NCI-H1417 treated with DMSO at 0.1 percent for 48 hours (cell line): ENCODE data around the gene GINS3.
A peak's percentile ranks its signal among the peaks of the same experiment; 100 is the strongest.

Source experiments
- DNase-seq: peaks from one replicate; lab custom pipeline; 2025; lab: John Stamatoyannopoulos, UW

The GINS3 gene

DNA sequence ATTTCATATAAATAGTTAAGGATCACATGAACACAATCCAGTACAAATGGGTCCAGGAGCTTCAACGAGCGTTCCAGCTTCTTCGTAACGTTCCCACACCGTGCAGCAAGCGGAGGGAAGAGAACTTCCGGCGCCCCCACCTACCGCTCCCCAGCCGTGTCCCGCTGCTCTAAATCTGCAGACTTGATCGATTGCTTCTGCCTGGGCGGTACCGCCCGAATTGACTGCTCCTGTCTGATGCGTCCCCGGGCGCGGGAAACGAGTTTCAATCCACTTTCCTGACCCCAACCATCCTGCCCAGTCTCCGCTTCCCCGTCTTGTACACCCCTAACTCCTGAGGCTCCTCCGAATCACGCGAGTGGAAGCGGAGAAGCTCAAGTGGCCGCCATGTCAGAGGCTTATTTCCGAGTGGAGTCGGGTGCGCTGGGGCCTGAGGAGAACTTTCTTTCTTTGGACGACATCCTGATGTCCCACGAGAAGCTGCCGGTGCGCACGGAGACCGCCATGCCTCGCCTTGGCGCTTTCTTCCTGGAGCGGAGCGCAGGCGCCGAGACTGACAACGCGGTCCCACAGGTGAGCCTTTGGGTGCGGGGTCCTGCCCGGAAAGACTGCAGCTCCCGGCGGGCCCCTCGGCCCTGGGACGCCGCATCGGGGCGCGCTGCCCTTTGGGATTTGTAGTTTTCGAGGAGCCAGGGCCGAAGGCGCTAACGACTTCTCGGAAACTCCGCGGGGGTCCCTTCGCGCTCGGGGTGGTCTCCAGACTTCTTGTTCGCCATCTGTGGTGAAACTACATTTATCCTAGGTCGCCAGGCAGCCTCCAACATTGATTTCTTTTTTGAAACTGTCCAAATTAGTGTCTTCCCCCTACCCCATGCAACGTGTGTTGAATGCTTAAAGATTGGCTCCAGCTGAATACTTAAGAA, at the start of gene GINS3:
TSS of gene GINS3 (plus strand) at position 257 of the 923 bp plus-strand sequence. CDS start at position 388, 131 bp downstream.
- peak; percentile 32 for DNase-seq

DNA sequence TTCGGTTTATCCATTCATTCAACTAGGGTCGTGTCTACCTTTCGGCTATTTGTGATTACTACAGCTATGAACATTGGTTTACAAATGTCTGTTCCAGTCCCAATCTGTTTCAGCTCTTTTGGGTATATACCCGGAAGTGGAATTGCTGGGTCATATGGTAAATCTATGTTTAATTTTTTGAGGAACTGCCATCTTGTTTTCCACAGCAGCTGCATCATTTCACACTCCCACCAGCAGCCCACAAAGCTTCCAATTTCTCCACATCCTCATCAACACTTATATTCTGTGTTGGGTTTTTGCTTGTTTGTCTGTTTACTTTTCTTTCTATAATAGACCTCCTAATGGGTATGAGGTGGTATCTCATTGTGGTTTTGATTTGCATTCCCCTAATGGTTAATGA, 48.7 kb upstream of the GINS3 start:
- no peak for DNase-seq

DNA sequence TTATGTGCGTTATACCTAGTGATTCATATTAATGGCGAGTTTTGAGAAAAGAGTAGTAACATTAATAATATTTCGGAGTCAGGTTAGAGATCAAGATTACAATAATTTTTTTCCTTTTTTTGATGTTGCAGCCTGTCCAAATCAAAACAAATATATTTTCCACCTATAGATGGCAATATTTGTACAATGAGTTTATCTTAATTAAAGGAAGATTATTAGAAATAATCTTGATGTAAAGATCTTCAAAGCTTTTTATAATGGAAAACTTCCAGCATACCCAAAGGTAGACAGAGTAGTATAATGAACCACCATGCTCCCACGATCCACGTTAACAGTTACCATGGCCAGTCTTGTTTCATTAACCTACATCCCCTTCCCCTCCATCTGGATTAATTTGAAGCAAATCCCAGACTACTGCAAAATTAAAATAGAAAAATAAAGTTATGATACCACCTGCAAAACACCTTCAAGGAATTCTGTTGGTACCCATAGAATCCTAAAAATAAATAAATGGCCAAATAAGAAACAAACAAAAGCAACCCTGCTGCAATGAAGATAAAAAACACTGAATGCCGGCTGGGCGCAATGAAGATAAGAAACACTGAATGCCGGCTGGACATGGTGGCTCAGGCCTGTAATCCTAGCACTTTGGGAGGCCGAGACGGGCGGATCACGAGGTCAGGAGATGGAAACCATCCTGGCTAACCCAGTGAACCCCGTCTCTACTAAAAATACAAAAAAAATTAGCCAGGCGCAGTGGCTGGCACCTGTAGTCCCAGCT, 46.5 kb upstream of the GINS3 start:
- no peak for DNase-seq

DNA sequence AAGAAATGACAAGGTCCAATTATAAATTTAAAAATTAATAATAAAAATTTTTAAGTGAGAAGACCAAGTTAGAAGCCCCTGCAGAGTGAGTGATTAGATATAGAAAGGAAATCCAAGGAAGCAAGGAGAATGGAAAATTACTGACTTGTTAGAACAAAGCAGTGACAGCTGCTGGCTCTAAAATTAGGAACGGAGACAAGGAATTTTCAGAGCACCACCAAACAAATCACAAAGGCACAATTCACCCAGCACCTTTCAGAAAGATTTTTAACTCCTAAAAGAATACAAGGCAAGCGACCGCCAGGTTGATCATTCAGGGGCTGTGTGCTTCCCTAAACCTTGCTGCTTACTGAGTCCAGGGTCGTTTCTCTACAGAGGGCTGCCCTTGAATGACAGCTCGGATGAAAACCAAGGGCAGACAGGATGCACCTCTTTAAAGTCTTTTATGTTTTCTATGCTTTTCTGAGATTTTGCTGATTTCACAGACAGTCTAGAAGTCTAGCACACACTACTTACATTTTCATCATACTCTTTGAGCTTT, 45.4 kb upstream of the GINS3 start:
- no peak for DNase-seq

DNA sequence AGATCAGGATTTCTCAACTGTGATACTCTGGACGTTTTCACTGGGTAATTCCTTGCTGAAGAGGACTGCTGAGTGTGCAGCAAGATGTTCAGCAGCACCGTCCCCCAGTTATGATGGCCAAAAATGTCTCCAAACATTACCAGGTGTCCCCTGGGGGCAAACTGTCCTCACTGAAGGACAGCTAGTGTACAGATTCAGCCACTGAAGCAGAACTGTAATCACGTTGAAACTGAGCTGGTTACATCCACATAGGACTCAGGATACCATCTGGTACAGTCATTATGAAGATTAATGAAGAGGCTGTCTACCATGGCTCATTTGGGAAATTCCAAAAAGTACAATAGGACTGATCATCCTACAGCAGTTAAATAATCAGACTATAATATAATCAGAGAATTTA, 43.3 kb upstream of the GINS3 start:
- DNase-seq: no peak

DNA sequence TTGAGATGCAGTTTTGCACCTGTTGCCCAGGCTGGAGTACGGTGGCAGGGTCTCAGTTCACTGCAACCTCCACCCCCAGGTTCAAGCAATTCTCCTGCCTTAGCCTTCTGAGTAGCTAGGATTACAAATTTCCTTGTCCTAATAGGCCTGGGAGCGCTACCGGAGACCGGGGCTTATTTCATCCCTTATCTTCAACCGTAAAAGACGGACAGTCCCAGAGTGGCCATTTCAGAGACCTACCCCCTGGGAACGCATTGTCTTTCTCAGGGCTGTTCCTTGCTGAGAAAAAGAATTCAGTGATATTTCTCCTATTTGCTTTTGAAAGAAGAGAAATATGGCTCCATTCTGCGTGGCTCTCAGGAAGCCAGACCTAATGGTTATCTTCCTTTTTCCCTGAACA, 39.6 kb upstream of the GINS3 start:
- DNase-seq: no peak

DNA sequence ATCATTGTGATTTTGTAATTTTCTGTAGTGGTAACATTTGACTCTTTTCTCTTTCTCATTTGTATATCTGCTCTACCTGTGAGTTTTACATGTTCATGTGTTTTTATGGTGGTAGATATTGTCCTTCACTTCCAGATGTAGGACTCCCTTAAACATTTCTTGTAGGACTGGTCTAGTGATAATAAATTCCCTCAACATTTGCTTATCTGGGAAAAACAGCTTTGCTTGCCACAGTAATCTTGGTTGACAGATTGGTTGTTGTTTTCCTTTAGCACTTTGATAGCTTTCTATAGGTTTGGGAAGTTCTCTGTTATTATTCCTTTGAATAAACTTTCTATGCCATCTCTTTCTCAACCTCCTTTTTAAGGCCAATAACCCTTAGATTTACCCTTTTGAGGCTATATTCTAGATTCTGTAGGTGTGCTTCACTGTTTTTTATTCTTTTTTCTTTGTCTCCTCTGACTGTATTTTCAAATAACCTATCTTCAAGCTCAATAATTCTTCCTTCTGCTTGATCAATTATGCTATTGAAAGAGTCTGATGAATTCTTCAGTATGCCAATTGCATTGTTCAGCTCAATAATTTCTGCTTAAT, 32.1 kb upstream of the GINS3 start:
- no peak for DNase-seq

DNA sequence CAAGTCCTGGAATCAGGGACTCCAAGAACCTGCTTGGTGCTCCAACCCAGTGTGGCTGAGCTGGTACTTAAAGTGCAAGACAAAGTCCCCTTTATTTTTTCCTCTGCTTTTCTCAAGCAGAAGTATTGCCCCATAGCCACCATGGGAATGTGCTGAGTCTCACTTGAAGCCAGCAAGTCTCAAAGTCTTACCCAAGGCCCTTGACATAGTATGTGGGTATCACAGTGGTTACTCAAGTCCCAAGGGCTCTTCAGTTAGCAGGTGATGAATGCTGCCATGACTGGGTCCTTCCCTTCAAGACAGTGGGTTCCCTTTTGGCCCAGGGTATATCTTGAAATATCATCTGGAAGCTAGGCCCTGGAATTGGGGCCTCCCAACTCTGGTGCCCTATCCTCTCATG, 30.5 kb upstream of the GINS3 start:
- no peak for DNase-seq

DNA sequence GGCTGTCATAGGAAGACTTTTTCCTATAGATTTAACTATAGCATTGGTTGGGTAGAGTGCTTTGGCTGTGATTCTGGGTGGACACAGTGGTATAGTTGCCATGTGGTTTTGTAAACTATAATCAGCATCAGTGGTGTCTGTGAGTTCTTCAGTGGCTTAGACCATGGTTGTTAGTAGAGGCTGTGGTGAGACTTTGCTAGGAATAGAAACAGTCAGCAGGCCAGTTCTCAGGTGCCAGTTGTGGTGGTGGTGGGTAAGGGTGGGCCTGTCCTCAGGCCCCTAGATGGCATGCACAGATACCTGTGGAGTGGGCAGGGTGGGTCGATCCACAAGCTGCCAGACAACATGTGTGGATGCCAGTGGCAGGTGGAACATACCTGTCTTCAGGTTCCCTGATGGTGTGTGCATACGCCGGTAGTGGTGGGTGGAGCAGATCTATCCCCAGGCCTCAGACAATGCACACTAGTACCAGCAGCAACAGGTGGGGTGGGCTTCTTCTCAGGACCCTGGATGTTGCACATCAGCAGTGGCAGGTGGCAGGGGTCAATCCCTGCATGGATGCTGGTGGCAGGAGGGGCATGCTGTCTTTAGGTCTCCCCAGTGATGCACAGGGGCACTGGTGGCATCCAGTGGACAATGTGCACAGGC, 28.4 kb upstream of the GINS3 start:
- DNase-seq: no peak

DNA sequence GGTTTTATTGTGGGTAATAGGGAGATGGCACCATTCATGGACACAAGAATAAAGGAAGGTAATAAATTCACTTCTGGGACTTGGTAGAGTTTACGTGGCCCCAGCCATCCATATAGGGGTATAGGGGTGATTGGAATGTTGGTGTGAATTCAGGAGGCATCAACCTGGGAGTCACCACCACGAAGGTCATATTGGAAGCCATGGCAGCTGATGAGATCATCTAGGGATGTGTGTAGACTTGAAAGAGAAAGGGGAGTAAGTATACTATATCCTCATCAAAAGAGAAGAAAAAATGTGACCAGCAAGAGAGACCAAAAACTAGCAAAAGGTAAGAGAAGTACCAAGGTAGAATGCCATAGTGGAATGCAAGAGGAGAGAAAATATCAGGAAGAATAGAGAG, 26.6 kb upstream of the GINS3 start:
- no peak for DNase-seq

DNA sequence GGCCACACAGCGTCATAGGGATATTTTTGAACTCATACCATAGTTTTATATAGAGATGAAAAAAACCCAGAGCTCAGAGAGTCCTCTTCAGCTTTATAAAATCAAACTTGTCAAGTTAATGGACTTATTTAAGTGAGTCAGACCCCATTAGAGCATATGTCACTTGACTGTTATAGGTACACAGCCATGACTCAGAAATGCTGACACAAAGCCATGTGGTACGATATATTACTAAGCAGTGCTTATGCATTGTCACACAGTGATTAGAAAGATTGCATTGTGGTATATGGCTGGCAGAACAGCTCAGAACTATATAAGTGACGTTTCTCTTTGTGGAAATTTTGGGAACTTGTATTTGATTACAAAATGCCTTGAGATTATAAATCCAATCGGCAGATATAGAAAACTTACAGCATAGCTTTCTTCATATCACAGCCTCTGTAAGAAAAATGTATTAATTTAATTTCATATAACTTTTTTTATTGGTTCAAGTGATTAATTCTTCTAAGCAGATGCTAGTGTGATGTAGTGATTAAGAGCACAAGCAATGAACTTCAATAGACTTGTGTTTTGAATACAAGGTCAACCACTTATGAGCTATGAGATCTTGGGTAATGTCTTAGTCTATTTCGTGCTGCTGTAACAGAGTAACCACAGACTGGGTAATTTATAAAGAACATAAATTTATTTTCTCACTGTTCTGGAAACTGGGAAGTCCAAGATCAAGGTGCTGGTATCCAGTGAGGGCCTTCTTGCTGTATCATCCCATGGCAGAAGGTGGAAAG, 25.8 kb upstream of the GINS3 start:
- DNase-seq: no peak

DNA sequence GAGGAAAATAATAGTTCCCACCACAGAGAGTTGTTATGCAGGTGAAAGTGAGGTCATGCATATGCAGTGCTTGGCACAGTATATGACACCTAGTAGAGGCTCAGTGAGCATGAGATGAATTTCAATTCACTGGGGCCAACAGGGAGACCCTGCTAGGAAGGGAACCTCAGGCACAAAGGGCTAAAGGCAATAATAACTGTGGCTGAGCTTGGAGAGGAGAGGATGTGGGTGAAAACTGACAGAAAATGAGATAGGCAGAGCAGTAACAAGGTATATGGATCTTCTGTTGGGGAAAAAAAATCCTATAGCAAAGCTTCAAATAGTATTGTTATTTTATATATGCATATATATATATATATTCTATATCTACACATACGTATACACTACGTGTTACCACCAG, 25.0 kb upstream of the GINS3 start:
- DNase-seq: no peak

DNA sequence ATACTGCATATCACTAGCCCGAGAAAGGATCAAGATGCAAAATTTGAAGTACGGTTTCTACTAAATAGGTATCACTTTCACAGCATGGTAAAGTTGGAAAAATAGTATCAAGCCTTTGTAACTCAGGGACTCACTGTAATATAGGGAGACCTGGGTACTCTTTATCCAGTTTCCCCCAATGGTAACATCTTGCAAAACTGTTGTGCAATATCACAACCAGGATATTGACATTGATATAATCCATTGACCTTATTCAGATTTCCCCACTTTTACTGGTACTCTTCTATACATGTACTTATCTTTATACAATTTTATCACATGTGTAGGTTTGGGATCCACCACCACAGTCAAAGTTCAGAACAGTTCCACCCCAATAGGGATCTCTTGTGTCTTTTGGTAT, 20.4 kb upstream of the GINS3 start:
- DNase-seq: no peak

DNA sequence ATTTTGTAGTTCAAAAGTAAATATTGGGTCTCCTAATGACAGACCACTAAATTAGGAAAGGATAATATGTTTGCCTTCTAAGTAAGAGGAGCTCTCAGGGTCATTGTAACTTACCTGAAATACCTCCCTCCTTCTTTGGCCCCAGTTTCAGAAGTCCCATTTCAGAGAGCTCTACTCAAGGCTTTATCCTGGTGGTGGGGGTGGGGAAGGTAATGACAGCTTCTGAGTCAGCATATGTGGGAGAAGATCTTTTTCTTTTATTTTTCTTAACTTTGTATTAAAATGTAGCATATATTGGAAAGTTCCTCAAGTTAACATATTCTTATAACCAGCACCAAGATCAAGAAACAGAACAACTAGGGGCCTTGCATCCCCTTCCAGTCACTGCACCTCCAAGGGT, 16.9 kb upstream of the GINS3 start:
- DNase-seq: no peak

DNA sequence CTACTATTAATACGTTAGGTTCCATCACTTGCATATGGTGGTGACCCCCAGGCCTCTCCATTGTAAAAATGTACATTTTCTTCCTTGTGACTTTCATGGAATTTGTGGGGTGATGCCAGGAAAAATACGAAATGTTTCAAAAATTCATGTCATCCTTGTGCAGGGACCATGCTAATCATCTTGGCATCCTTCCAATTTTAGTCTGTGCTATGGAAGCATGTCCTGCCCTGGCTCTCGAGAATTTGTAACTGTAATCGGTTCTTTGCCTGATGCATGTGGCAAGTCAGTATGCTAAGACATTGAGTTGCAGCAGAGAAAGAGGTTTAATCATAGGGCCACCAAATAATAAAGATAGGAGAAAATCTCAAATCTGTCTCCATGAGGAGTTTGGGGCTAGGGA, 14.3 kb upstream of the GINS3 start:
- no peak for DNase-seq

DNA sequence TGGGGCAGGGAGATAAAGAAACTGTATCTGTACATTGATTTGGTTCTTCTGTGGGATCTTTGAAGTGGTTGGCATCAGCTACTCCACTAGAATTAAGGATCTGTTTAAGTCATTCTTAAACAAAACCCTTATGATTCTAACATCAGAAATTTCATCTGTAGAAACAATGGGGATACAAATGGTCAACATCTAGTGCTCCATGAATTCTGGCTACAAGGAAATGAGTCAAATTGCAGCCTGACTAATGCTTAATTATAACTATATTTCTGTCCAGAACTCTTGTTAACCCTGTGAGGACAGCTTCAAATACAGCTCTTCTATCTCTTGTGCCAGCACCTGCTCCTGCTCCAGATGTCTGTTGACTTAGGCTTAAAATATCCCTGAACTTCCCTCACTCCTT, 13.9 kb upstream of the GINS3 start:
- no peak for DNase-seq

DNA sequence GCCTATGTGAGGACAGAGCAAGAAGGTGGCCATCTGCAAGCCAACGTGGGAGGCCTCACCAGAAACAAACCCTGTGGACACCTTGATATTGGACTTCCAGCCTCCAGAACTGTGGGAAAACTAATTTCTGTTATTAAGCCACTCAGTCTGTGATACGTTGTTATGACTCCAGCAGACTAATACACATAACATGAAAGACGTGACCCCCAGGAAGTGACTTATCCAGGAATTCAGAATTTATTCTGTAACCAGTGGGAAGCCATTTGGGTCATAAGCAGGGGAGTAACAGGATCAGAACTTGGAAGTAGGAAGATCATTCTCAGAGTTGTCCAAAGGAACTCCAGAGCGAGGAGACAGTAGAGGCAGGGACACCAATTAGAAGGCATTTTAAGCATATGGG, 12.5 kb upstream of the GINS3 start:
- no peak for DNase-seq

DNA sequence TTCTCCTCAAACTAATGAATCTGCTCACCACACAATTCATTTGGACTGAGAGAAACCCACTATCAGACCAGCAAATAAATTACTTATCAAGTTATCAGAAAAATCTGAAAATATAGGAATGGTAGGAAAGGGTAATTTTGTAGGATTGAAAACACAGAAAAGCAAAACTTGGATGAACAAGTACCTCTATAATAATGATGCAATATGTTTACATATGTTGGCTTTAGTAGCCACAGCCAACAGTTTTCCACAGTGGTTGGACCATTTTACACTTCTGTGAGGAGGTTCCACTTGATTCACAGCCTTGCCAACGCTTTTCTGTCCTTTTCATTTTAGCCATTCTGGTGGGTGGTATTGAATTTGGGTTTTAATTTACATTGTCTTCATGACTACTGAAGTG, 10.6 kb upstream of the GINS3 start:
- no peak for DNase-seq

DNA sequence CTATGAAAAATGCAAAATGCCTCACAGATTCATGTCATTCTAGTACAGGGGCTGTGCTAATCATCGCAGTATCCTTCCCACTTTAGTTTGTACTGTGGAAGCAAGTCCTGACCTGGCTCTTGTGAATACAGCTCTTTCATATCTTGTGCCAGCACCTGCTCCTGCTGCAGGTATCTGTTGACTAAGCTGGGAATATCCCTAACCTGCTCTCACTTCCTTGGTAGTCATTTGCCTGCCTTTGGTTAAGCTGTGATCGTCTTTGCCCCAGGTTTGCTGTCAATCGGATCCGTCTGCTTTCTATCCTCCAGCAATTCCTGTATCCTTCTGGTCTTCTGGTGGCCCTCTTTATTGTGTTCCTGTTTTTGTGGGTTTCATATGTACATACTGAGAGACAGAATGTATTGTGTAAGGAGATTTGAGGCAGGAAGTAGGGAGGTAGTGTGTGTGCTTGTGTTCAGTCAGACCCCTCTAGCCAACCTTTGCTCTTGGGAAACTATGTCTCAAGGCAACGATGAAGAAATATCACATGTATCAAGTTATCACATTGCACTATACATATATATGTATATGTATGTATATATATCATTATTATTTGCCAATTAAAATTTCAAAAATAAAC, 7.7 kb upstream of the GINS3 start:
- DNase-seq: no peak

DNA sequence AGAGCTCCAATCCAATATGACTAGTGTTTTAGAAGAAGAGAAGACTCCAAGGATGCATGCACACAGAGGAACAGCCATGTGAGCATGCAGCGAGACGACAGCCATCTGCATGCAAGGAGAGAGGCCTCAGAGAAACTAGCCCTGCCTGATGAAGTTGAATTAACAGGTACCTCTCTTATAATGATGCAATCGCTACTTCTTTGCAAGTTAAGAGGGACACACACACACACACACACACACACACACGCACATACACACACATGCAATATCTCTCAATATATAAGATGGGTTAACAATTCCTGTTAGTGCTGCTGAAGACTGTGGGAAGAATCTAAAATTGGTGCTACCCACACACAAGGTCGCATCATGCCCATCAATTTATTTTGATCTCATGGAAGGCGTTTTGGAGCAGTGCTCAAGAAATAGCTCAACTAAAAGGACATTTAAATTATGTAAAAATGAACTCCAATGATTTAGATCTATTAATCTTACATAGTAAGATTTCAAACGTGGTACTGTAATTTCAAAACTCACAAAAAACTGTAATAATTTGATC, 7.0 kb upstream of the GINS3 start:
- no peak for DNase-seq

DNA sequence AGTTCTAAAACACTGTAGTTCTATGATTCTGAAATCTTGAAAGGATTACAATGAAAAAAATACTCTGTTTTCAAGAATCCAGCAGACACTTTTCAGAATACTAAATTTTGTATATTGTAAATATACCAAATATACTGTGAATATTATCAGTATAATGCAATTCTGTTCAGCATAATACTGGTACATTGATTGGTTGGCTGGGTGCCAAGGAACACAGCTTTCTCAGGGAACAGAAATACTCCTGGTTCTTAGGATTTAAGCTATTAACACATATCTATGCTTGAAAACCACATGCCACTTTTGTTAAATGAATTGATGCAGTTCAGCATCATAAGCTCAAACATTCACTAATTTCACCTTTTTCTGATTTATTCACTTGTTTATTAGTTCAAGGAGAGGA, 2.5 kb upstream of the GINS3 start:
- no peak for DNase-seq
